Measurements from ENCODE around the gene PKNOX2. TPM values are rescaled to one million over a fixed set of nuclear protein-coding genes. Genes with fewer than 3 reads are reported as not detected.

PKNOX2 gene
- total and polyA plus RNA-seq, 10 of the 15 experiments (the other 5 are each of a cell fraction or from before 2014, with no cell fraction given): not detected

DNA sequence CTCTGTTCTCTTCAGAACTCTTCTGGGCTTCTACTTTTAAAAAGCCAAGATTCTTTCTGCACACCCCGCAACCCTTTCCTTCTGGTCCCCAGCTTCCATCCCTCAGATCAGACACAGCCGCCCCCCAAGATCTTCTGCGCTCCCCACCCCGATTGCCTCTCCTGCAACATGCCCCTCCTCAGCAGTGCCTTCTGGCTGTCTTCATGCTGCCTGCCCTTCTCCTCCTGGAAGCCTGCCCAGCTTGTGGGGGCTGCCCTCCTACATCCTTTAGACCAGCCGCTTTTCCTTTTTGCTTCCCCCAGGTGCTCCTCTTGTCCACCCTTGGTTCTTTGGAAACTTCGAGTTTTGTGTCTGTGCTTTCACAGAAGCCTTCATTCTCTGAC lies 187.3 kb downstream of the PKNOX2 start (continued):
- TF ChIP-seq, protein P1, sequence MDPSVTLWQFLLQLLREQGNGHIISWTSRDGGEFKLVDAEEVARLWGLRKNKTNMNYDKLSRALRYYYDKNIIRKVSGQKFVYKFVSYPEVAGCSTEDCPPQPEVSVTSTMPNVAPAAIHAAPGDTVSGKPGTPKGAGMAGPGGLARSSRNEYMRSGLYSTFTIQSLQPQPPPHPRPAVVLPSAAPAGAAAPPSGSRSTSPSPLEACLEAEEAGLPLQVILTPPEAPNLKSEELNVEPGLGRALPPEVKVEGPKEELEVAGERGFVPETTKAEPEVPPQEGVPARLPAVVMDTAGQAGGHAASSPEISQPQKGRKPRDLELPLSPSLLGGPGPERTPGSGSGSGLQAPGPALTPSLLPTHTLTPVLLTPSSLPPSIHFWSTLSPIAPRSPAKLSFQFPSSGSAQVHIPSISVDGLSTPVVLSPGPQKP (IDR thresholded peaks at IDR 0.05; ENCODE audit: low read depth, low read length): no peak
- TF ChIP-seq, protein P2, sequence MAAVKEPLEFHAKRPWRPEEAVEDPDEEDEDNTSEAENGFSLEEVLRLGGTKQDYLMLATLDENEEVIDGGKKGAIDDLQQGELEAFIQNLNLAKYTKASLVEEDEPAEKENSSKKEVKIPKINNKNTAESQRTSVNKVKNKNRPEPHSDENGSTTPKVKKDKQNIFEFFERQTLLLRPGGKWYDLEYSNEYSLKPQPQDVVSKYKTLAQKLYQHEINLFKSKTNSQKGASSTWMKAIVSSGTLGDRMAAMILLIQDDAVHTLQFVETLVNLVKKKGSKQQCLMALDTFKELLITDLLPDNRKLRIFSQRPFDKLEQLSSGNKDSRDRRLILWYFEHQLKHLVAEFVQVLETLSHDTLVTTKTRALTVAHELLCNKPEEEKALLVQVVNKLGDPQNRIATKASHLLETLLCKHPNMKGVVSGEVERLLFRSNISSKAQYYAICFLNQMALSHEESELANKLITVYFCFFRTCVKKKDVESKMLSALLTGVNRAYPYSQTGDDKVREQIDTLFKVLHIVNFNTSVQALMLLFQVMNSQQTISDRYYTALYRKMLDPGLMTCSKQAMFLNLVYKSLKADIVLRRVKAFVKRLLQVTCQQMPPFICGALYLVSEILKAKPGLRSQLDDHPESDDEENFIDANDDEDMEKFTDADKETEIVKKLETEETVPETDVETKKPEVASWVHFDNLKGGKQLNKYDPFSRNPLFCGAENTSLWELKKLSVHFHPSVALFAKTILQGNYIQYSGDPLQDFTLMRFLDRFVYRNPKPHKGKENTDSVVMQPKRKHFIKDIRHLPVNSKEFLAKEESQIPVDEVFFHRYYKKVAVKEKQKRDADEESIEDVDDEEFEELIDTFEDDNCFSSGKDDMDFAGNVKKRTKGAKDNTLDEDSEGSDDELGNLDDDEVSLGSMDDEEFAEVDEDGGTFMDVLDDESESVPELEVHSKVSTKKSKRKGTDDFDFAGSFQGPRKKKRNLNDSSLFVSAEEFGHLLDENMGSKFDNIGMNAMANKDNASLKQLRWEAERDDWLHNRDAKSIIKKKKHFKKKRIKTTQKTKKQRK (IDR thresholded peaks at IDR 0.05; ENCODE audit: low read depth, low read length): no peak
- TF ChIP-seq, protein P3, sequence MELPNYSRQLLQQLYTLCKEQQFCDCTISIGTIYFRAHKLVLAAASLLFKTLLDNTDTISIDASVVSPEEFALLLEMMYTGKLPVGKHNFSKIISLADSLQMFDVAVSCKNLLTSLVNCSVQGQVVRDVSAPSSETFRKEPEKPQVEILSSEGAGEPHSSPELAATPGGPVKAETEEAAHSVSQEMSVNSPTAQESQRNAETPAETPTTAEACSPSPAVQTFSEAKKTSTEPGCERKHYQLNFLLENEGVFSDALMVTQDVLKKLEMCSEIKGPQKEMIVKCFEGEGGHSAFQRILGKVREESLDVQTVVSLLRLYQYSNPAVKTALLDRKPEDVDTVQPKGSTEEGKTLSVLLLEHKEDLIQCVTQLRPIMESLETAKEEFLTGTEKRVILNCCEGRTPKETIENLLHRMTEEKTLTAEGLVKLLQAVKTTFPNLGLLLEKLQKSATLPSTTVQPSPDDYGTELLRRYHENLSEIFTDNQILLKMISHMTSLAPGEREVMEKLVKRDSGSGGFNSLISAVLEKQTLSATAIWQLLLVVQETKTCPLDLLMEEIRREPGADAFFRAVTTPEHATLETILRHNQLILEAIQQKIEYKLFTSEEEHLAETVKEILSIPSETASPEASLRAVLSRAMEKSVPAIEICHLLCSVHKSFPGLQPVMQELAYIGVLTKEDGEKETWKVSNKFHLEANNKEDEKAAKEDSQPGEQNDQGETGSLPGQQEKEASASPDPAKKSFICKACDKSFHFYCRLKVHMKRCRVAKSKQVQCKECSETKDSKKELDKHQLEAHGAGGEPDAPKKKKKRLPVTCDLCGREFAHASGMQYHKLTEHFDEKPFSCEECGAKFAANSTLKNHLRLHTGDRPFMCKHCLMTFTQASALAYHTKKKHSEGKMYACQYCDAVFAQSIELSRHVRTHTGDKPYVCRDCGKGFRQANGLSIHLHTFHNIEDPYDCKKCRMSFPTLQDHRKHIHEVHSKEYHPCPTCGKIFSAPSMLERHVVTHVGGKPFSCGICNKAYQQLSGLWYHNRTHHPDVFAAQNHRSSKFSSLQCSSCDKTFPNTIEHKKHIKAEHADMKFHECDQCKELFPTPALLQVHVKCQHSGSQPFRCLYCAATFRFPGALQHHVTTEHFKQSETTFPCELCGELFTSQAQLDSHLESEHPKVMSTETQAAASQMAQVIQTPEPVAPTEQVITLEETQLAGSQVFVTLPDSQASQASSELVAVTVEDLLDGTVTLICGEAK (IDR thresholded peaks at IDR 0.05; ENCODE audit: borderline replicate concordance): no peak
- TF ChIP-seq, protein P4, sequence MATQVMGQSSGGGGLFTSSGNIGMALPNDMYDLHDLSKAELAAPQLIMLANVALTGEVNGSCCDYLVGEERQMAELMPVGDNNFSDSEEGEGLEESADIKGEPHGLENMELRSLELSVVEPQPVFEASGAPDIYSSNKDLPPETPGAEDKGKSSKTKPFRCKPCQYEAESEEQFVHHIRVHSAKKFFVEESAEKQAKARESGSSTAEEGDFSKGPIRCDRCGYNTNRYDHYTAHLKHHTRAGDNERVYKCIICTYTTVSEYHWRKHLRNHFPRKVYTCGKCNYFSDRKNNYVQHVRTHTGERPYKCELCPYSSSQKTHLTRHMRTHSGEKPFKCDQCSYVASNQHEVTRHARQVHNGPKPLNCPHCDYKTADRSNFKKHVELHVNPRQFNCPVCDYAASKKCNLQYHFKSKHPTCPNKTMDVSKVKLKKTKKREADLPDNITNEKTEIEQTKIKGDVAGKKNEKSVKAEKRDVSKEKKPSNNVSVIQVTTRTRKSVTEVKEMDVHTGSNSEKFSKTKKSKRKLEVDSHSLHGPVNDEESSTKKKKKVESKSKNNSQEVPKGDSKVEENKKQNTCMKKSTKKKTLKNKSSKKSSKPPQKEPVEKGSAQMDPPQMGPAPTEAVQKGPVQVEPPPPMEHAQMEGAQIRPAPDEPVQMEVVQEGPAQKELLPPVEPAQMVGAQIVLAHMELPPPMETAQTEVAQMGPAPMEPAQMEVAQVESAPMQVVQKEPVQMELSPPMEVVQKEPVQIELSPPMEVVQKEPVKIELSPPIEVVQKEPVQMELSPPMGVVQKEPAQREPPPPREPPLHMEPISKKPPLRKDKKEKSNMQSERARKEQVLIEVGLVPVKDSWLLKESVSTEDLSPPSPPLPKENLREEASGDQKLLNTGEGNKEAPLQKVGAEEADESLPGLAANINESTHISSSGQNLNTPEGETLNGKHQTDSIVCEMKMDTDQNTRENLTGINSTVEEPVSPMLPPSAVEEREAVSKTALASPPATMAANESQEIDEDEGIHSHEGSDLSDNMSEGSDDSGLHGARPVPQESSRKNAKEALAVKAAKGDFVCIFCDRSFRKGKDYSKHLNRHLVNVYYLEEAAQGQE (IDR thresholded peaks at IDR 0.05; ENCODE audit: low read depth, low read length): no peak
- TF ChIP-seq NR2F1 (conservative IDR thresholded peaks at IDR 0.05): no peak

Data from GM12878 (cell line).